HepG2 (cell line): ENCODE results near the gene RAPH1. TPM values are rescaled to one million over a fixed set of nuclear protein-coding genes. Genes with fewer than 3 reads are reported as not detected.

Source experiments
- ATF6 ChIP-seq: sonication (generic); formaldehyde crosslinking; conservative IDR thresholded peaks from 2 replicates; pipeline ENCODE4 v1.4.0; 2020; ENCODE audit warnings: missing genetic modification reagents
- DDIT3 ChIP-seq: sonication (generic); formaldehyde crosslinking; IDR thresholded peaks from 2 replicates; pipeline ENCODE4 v1.4.0; 2020; ENCODE audit warnings: mild to moderate bottlenecking, missing genetic modification reagents
- KLF15 ChIP-seq: sonication (generic); formaldehyde crosslinking; IDR thresholded peaks from 2 replicates; pipeline ENCODE4 v1.8.1; 2023; ENCODE audit warnings: borderline replicate concordance, mild to moderate bottlenecking, inconsistent platforms, missing genetic modification reagents, mixed read lengths
- KMT2A ChIP-seq: sonication (generic); formaldehyde crosslinking; IDR thresholded peaks from 2 replicates; pipeline ENCODE4 v1.4.0; 2020; ENCODE audit warnings: missing genetic modification reagents
- MAF1 ChIP-seq: sonication (generic); formaldehyde crosslinking; IDR thresholded peaks from 2 replicates; pipeline ENCODE4 v1.5.0; 2020; ENCODE audit warnings: missing genetic modification reagents, borderline replicate concordance
- MAZ ChIP-seq, 2 experiments: sonication (generic) in 1 of 2; formaldehyde crosslinking in 1 of 2; IDR thresholded peaks; 2 replicates each; pipeline versions ENCODE4 v1.5.0 to v1.6.1; 2012 to 2020; ENCODE audit warnings: low read depth in 2 of 2, mild to moderate bottlenecking in 2 of 2, borderline replicate concordance in 1 of 2, improper control_type of control experiment in 1 of 2, low read length in 1 of 2, missing genetic modification reagents in 1 of 2, moderate library complexity in 1 of 2
- NCOA2 ChIP-seq: sonication (generic); formaldehyde crosslinking; IDR thresholded peaks from 2 replicates; pipeline ENCODE4 v1.8.0; 2022; ENCODE audit warnings: inconsistent platforms
- NFE2L1 ChIP-seq: sonication (generic); formaldehyde crosslinking; IDR thresholded peaks from 2 replicates; pipeline ENCODE4 v1.4.0; 2020; ENCODE audit warnings: missing genetic modification reagents, mild to moderate bottlenecking, borderline replicate concordance
- ONECUT2 ChIP-seq: sonication (generic); formaldehyde crosslinking; IDR thresholded peaks from 2 replicates; pipeline ENCODE4 v1.4.0; 2020; ENCODE audit warnings: missing genetic modification reagents
- RAD21 ChIP-seq: fragments of 450-650 bp; formaldehyde crosslinking; IDR thresholded peaks from 2 replicates; pipeline ENCODE4 v1.5.0; 2020; ENCODE audit warnings: mild to moderate bottlenecking
- SIN3A ChIP-seq: IDR thresholded peaks from 2 replicates; pipeline ENCODE4 v1.6.1; 2011; ENCODE audit warnings: low read depth, mild to moderate bottlenecking, control low read depth, low read length, borderline replicate concordance
- SUZ12 ChIP-seq: fragments of 150-350 bp; IDR thresholded peaks from 2 replicates; pipeline ENCODE4 v1.6.1; 2014; ENCODE audit warnings: low read depth, low read length
- TARDBP ChIP-seq: sonication (generic); formaldehyde crosslinking; IDR thresholded peaks from 2 replicates; pipeline ENCODE4 v1.8.0; 2022; ENCODE audit warnings: mild to moderate bottlenecking, missing genetic modification reagents
- TOE1 ChIP-seq: sonication (generic); formaldehyde crosslinking; IDR thresholded peaks from 2 replicates; pipeline ENCODE4 v1.4.0; 2020; ENCODE audit warnings: mild to moderate bottlenecking, missing genetic modification reagents
- YEATS4 ChIP-seq: sonication (generic); formaldehyde crosslinking; IDR thresholded peaks from 2 replicates; pipeline ENCODE4 v1.4.0; 2020; ENCODE audit warnings: missing genetic modification reagents, borderline replicate concordance
- ZNF17 ChIP-seq: sonication (generic); formaldehyde crosslinking; IDR thresholded peaks from 2 replicates; pipeline ENCODE4 v1.5.0; 2020; ENCODE audit warnings: mild to moderate bottlenecking, missing genetic modification reagents
- ZNF331 ChIP-seq: sonication (generic); formaldehyde crosslinking; IDR thresholded peaks from 2 replicates; pipeline ENCODE4 v1.4.0; 2020; ENCODE audit warnings: missing genetic modification reagents
- ZNF598 ChIP-seq: sonication (generic); formaldehyde crosslinking; IDR thresholded peaks from 2 replicates; pipeline ENCODE4 v1.5.1; 2020; ENCODE audit warnings: mild to moderate bottlenecking, missing genetic modification reagents, borderline replicate concordance
- ZNF670 ChIP-seq: sonication (generic); formaldehyde crosslinking; IDR thresholded peaks from 2 replicates; pipeline ENCODE4 v1.8.0; 2022; ENCODE audit warnings: mild to moderate bottlenecking, missing genetic modification reagents, borderline replicate concordance
- ZNF83 ChIP-seq: sonication (generic); formaldehyde crosslinking; IDR thresholded peaks from 2 replicates; pipeline ENCODE4 v1.4.0; 2020; ENCODE audit warnings: missing genetic modification reagents, mild to moderate bottlenecking, borderline replicate concordance
- polyA plus RNA-seq, 8 experiments: library from polyadenylated mRNA; depleted of rRNA in 3 of 8; stranded (reverse) in 7 of 8; unstranded in 1 of 8; fragments of >200 nt; fragmentation: Illumina TruSeq in 4 of 8; extraction: Trizol in 4 of 8; gene quantifications; 2 replicates each; pipeline versions ENCODE4 v1.2.1 to v1.2.3, GENCODE V29; 2011 to 2016; ENCODE audit warnings: low read depth in 4 of 8, missing spikeins in 1 of 8, mixed read lengths in 1 of 8; ENCODE audit not compliant: insufficient read depth in 1 of 8
- total RNA-seq, 5 experiments: library from RNA; depleted of rRNA; stranded (reverse); fragments of >200 nt; fragmentation: Illumina TruSeq; extraction: Trizol; gene quantifications; 2 replicates each; pipeline ENCODE4 v1.2.3, GENCODE V29; 2016; ENCODE audit warnings: low read depth in 1 of 5
- TF ChIP-seq, protein P1 (sequence below): sonication (generic); formaldehyde crosslinking; IDR thresholded peaks from 2 replicates; pipeline ENCODE4 v1.8.0; 2022; ENCODE audit warnings: mild to moderate bottlenecking, missing genetic modification reagents; ENCODE audit not compliant: insufficient replicate concordance
- TF ChIP-seq, protein P2 (sequence below): IDR thresholded peaks from 2 replicates; pipeline ENCODE4 v1.6.1; 2016; ENCODE audit warnings: low read depth
- TF ChIP-seq, protein P3 (sequence below): sonication (generic); formaldehyde crosslinking; IDR thresholded peaks from 2 replicates; pipeline ENCODE4 v1.4.0; 2020; ENCODE audit warnings: missing genetic modification reagents

Gene RAPH1
- total and polyA plus RNA-seq, 2 of the 13 experiments (the other 11 are each of a cell fraction or from before 2014, with no cell fraction given) = 5.3 to 6.7 TPM

DNA sequence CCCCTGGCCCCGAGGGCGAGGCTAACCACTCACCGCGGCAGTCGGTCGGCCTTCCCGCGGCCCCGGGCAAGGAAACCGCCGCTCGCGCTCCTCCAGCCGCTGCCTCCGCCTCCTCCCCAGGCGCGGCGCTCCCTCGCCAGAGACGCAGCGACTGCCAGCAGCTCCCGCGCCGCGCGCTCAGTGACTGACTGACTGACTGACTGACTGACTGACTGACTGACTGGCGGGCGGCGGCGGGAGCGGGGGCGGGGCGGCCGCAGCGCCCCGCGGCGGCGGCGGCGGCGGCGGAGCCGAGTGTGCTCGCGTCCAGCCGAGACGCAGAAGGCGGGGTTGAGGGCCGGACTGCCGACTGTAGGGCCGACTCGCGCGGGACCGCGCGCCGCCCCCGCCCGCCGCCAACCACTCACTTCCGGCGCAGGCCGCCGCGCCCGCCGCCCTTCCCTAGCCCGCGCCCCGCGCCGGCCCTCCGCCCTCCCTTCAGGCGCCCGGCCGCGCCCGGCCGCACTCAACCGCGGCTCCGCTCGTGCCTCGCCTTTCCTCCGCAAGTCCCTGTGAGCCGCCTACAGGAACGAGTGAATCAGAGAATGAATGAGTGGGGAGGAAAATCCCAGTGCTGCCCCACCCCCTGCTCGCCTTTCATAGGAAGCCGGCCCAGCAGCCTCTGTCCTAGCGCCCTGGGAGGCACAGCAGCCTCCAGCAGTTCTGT, at the start of gene RAPH1 (continued):
- no peak for TF ChIP-seq ZNF17
- TF ChIP-seq NFE2L1 = no peak
- TF ChIP-seq, protein P1, sequence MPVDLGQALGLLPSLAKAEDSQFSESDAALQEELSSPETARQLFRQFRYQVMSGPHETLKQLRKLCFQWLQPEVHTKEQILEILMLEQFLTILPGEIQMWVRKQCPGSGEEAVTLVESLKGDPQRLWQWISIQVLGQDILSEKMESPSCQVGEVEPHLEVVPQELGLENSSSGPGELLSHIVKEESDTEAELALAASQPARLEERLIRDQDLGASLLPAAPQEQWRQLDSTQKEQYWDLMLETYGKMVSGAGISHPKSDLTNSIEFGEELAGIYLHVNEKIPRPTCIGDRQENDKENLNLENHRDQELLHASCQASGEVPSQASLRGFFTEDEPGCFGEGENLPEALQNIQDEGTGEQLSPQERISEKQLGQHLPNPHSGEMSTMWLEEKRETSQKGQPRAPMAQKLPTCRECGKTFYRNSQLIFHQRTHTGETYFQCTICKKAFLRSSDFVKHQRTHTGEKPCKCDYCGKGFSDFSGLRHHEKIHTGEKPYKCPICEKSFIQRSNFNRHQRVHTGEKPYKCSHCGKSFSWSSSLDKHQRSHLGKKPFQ (CRISPR knock-in tag) = no peak
- TF ChIP-seq ONECUT2 (CRISPR knock-in tag) = no peak
- TF ChIP-seq ZNF670 (CRISPR knock-in tag) = peak; percentile 13; the same call in 1 of the 2 replicates
- no peak for TF ChIP-seq SUZ12
- TF ChIP-seq ATF6 (CRISPR knock-in tag) = no peak
- peak; percentile 69; the same call in 1 of the 2 replicates for TF ChIP-seq SIN3A
- TF ChIP-seq ZNF598 (CRISPR knock-in tag) = 0 out of 2 replicates have a peak, but pooled peaks have one; percentile 60
- no peak for TF ChIP-seq MAF1
- no peak; the same call in none of the 2 replicates for TF ChIP-seq KMT2A
- no peak for TF ChIP-seq NCOA2 (CRISPR knock-in tag)
- TF ChIP-seq DDIT3 (CRISPR knock-in tag) = no peak
- TF ChIP-seq ZNF83 (CRISPR knock-in tag) = no peak; the same call in 1 of the 2 replicates
- 0 out of 2 replicates have a peak, but pooled peaks have one; percentile 7 for TF ChIP-seq ZNF331
- TF ChIP-seq TARDBP (CRISPR knock-in tag) = peak; percentile 76
- TF ChIP-seq KLF15 (CRISPR knock-in tag) = 0 out of 2 replicates have a peak, but pooled peaks have one; percentile 36
- TF ChIP-seq TOE1 = no peak
- TF ChIP-seq, protein P2, sequence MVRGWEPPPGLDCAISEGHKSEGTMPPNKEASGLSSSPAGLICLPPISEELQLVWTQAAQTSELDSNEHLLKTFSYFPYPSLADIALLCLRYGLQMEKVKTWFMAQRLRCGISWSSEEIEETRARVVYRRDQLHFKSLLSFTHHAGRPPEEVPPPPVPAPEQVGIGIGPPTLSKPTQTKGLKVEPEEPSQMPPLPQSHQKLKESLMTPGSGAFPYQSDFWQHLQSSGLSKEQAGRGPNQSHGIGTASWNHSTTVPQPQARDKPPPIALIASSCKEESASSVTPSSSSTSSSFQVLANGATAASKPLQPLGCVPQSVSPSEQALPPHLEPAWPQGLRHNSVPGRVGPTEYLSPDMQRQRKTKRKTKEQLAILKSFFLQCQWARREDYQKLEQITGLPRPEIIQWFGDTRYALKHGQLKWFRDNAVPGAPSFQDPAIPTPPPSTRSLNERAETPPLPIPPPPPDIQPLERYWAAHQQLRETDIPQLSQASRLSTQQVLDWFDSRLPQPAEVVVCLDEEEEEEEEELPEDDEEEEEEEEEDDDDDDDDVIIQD (CRISPR knock-in tag) = 0 out of 2 replicates have a peak, but pooled peaks have one; percentile 7
- TF ChIP-seq, protein P3, sequence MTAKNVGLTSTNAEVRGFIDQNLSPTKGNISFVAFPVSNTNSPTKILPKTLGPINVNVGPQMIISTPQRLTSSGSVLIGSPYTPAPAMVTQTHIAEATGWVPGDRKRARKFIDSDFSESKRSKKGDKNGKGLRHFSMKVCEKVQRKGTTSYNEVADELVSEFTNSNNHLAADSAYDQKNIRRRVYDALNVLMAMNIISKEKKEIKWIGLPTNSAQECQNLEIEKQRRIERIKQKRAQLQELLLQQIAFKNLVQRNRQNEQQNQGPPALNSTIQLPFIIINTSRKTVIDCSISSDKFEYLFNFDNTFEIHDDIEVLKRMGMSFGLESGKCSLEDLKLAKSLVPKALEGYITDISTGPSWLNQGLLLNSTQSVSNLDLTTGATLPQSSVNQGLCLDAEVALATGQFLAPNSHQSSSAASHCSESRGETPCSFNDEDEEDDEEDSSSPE (CRISPR knock-in tag) = no peak
- peak; percentile 43 for TF ChIP-seq RAD21
- TF ChIP-seq YEATS4 (CRISPR knock-in tag) = no peak; the same call in 1 of the 2 replicates
- no peak for TF ChIP-seq MAZ (IDR thresholded peaks at IDR 0.05; ENCODE audit: borderline replicate concordance, low read depth, low read length)
- peak; percentile 91 for TF ChIP-seq MAZ (CRISPR knock-in tag; IDR thresholded peaks at IDR 0.05; ENCODE audit: low read depth)
